GM10266 (cell line): ENCODE data around the gene NEURL1.

ENCODE experiments used
- DNase-seq: peaks from one replicate; pipeline ENCODE4 v3.0.0; 2012; ENCODE audit errors: extremely low spot score
- TF ChIP-seq, protein P1 (sequence below): IDR thresholded peaks from 2 replicates; pipeline ENCODE4 v1.5.1; 2012; ENCODE audit warnings: mild to moderate bottlenecking, low read depth; ENCODE audit not compliant: control insufficient read depth, insufficient read depth; ENCODE audit errors: missing control alignments

NEURL1 gene

DNA sequence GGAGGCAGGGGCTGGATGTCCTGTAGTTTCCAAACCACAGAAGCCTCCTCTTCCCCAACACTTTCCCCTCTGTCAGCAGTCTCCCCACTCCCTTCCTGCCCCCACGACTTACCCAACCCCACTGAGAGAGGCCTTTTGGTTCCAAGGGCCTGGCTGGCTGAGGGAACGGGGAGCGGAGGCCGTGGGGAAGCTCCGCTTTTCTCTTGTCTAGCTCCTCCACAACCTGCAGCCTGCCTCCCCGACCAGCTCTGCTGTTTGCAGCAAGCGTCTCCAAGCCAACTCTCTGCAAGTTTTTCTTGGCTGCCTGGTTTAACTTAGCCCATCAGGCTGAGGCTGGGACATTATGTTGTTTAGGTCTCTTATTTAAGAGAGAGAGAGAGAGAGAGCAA, 126.8 kb downstream of the NEURL1 start:
- TF ChIP-seq, protein P1, sequence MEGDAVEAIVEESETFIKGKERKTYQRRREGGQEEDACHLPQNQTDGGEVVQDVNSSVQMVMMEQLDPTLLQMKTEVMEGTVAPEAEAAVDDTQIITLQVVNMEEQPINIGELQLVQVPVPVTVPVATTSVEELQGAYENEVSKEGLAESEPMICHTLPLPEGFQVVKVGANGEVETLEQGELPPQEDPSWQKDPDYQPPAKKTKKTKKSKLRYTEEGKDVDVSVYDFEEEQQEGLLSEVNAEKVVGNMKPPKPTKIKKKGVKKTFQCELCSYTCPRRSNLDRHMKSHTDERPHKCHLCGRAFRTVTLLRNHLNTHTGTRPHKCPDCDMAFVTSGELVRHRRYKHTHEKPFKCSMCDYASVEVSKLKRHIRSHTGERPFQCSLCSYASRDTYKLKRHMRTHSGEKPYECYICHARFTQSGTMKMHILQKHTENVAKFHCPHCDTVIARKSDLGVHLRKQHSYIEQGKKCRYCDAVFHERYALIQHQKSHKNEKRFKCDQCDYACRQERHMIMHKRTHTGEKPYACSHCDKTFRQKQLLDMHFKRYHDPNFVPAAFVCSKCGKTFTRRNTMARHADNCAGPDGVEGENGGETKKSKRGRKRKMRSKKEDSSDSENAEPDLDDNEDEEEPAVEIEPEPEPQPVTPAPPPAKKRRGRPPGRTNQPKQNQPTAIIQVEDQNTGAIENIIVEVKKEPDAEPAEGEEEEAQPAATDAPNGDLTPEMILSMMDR: no peak

GRCh38 chr10:103620891-103621782, 127.6 kb downstream of the NEURL1 start:
- DNase-seq: no peak
- TF ChIP-seq, protein P1: no peak

More for the DNA sequence above, 126.8 kb downstream of the NEURL1 start:
- no peak for DNase-seq

- TF ChIP-seq, protein P1: no peak
- no peak for DNase-seq
These were observed 128.2 kb downstream of the NEURL1 start for GRCh38 chr10:103621783-103622125.

GRCh38 chr10:103622286-103622685, 128.8 kb downstream of the NEURL1 start:
- TF ChIP-seq, protein P1: no peak
- DNase-seq: no peak

DNA sequence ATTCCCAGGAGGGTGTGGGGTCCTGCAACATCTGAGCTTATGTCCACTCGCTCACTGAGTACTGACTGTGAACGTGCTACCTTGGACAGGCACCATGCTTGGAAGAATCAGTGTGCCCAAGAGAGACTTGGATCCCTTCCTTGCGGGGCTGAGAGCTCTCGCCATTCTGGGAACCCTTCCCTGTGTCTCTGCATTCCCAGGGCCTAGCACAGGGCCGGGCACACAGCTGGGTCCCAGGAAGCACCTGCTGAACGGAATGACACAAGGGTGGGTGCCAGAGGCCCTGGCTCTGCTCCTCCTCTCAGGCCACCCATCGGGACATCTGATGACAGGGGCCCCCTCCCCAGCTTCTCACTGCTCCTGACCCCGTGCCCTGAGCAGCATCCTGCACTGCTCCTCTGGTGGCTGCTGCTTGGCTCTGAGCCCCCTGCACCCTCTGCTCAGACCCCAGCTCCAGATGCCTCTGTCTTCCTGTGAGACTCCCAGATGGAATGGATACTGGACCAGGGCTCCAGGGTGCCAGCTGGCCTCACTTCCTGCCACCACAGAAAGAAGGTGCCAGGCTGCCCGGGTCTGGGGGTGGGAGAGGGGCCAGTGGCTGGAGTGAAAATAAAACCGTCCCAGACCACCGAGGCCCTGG, 129.6 kb downstream of the NEURL1 start:
- TF ChIP-seq, protein P1: no peak
- DNase-seq: no peak

- TF ChIP-seq, protein P1: no peak
- no peak for DNase-seq
These were observed 132.7 kb downstream of the NEURL1 start for GRCh38 chr10:103626178-103626577.
